ENCODE measurements around the gene HPD.

DNA sequence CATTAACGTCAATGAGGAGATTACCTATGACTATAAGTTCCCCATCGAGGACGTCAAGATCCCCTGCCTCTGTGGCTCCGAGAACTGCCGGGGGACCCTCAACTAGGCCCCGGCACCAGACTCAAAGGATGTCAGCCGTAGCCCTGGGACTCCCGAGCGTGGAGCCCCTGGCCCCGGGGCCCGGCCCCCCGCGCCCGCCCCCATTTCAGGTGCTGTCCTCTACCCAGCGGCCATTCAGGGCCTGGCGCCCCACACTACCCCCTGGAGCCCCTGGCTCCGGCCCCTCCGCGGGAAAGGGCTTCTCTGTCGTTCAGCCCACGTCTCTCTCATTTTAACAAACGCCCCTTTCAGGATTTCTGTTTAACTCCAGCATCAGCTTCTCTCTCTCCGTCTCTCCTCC lies 28.5 kb downstream of the HPD start:
- TF ChIP-seq, protein P1, sequence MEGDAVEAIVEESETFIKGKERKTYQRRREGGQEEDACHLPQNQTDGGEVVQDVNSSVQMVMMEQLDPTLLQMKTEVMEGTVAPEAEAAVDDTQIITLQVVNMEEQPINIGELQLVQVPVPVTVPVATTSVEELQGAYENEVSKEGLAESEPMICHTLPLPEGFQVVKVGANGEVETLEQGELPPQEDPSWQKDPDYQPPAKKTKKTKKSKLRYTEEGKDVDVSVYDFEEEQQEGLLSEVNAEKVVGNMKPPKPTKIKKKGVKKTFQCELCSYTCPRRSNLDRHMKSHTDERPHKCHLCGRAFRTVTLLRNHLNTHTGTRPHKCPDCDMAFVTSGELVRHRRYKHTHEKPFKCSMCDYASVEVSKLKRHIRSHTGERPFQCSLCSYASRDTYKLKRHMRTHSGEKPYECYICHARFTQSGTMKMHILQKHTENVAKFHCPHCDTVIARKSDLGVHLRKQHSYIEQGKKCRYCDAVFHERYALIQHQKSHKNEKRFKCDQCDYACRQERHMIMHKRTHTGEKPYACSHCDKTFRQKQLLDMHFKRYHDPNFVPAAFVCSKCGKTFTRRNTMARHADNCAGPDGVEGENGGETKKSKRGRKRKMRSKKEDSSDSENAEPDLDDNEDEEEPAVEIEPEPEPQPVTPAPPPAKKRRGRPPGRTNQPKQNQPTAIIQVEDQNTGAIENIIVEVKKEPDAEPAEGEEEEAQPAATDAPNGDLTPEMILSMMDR (IDR thresholded peaks at IDR 0.05), result no peak
- no peak for TF ChIP-seq EP300 (IDR thresholded peaks at IDR 0.05)
- TF ChIP-seq POLR2AphosphoS5 (IDR thresholded peaks at IDR 0.05), result no peak
- no peak for TF ChIP-seq POLR2A (IDR thresholded peaks at IDR 0.05)
